ELF-1 (cell line): ENCODE results near the gene CDH4.

ENCODE experiments used
- DNase-seq: peaks from one replicate; pipeline ENCODE4 v3.0.0-alpha.2; 2016; ENCODE audit warnings: low read depth, low spot score

CDH4 gene

DNA sequence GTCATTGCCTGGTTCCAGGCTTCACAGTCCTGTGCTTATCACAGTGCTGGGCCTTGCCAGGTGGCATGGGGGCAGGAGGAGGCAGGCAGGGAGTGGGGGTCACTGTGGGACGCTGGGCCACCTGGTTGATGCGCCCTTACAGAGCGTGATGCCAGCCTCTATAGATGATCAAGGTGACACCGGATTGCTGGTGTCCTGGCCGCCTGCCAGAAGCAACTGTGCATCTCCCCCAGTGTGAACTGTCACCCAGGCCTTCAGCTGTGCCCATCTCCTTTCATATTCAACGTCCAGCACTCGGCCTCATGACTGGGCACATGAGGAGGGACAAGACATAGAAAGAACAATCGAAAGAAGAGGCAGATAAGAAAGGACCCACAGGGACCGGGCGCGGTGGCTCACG lies 494.7 kb downstream of the CDH4 start:
- DNase-seq, result no peak

DNA sequence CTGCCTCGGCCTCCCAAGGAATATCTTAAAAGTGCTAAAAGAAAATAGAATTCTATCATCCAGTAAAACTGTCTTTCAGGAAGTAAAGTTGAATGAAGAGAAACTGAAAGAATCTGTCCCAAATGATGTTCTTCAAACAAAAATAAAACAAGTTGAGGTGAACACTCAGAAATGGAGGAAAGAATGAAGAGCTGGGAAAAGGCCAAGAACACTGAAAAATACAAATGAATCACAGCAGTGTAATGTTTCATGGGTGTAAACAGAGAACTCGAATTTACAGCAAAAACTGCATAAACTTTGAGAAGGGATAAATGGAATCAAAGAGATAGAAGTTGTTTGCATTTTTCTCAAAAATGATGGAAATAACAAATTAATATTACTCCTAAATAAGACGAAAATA lies 496.3 kb downstream of the CDH4 start:
- no peak for DNase-seq

DNA sequence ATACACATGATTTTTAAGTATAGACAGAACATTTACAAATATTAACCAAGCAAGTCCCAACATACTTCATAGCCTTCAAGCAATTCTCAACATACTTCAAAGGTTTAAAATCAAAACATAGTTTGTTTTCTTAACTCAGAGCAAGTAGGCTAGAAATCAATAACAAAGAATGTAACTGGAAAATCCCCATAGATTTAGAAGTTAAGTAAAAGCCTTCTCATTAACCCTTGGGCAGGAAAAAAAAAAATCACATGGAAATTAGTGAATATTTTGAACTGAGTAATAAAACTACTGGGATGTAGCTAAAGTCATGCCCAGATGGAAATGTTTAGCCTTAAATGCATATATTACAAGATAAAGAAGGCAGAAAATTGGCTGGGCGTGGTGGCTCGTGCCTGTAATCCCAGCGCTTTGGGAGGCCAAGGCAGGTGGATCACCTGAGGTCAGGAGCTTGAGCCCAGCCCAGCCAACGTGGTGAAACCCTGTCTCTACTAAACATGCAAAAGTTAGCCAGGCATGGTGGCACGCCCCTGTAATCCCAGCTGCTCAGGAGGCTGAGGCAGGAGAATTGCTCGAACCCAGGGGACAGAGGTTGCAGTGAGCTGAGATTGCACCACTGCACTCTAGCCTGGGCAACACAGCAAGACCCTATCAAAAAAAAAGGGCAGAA lies 497.5 kb downstream of the CDH4 start:
- no peak for DNase-seq

DNA sequence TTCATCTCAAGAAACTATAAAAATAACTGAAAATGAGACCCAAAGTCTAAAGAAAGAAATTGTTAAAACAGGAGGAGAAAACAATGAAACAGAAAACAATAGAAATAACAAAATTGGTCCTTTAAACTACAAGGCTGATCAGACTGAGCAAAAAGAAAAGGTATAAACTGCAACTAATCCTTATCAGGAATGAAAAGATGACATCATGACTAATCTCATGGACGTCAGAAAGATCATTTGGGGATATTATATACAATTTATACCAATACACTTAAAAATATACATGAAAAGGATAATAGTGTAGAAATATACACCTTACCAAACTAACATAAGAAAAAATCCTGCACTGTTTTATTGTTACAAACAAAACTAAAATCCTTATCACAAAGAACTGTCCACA lies 498.0 kb downstream of the CDH4 start:
- no peak for DNase-seq

DNA sequence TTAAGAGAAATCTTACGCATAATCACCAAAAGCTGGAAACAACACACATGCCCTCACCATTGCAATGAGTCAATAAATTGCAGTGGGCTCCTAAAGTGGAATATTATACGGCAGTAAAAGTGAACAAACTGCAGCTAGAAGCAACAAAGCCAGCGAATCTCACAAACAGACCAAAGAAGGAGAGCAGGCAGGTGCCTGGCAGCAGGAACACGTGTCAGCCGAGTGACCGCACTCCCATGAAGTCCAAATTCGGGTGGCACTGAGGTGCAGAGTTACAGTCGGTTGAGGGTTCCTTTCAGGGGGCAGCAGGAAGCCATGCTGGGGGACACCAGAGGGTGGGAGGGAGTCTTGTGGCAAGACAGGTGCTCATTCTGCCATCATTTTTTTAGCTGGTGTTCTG lies 500.5 kb downstream of the CDH4 start:
- DNase-seq, result no peak

DNA sequence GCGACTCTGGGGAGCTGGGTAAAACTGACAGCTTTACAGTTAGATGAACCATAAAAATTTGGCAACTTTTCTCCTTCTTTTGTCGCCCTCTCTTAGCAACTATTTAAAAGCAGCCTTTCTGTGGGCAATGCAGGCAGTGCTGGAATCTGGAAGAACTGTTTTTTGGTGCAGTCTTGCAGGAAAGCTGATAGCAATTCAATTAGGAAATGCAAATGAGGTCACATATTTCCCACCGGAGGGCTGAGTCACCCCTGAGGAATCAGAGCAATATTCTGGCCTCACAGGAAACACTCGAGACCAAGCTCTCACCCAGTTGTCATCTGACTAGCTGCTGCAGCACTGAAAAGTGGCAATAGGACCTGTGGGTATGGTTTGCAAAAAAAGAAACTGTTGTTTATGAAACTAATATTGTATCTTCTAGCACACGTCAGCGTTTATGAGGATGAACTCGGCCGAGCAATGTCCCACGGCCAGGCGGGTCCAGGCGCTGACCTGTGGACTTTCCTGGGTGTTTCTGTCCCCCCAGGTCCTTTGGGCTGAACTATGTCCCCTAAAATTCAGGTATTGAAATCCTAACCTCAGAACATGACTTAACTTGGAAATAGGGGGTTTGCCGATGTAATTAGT lies 501.4 kb downstream of the CDH4 start:
- no peak for DNase-seq

DNA sequence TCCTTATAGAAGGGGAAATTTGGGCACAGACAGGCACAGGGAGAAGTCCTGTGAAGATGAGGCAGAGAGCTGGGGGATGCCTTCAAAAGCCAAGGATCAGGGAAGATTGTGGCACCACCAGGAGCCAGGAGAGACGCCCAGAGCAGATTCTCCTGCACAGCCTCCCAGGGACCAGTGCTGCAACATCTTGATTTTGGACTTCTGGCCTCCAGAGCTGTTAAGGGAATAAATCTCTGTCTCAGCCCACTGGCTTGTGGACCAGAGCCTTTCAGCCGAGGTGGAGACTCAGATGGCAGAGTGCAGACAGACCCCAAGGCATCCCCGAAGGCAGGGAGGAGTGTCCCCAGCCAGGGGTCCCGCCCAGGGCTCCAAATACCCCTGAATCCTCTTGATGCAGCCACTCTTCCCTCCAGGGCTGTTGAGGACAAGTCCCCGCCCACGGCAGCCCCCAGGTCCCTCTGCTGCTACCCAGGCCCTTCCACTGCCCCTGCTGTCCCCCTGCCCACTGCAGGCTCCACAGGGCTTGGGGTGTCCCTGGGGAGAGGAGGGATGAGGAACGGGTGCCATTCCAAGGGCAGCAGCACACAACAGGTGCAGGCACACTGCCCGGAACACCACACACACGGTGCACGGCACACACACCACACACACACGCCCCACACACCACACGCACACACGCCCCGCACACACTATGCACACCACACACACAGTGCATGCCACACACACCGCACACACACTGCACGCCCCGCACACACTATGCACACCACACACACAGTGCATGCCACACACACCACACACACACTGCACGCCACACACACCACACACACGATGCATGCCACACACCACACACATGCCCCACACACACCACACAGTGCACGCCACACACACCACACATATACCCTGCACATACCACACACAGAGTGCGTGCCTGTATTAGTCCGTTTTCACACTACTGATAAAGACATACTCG lies 502.2 kb downstream of the CDH4 start:
- no peak for DNase-seq

DNA sequence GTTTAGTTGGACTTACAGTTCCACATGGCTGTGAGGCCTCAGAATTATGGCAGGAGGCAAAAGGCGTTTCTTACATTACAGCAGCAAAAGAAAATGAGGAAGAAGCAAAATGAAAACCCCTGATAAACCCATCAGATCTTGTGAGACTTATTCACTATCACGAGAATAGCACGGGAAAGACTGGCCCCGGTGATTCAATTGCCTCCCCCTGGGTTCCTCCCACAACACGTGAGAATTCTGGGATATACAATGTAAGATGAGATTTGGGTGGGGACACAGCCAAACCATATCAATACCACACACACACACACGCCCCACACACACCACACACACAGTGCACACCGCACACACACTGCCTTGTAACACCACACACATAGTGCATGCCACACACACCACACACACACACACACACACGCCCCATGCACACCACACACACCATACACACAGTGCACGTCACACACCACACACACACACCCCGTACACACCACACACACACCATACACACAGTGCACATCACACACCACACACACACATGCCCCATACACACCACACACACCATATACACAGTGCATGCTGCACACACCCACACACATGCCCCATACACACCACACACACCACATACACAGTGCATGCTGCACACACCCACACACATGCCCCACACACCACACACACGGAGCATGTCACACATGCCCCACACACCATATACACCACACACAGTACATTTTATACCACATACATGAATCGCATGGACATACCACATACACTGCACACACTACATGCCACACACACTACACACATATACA lies 503.1 kb downstream of the CDH4 start:
- DNase-seq, result no peak

DNA sequence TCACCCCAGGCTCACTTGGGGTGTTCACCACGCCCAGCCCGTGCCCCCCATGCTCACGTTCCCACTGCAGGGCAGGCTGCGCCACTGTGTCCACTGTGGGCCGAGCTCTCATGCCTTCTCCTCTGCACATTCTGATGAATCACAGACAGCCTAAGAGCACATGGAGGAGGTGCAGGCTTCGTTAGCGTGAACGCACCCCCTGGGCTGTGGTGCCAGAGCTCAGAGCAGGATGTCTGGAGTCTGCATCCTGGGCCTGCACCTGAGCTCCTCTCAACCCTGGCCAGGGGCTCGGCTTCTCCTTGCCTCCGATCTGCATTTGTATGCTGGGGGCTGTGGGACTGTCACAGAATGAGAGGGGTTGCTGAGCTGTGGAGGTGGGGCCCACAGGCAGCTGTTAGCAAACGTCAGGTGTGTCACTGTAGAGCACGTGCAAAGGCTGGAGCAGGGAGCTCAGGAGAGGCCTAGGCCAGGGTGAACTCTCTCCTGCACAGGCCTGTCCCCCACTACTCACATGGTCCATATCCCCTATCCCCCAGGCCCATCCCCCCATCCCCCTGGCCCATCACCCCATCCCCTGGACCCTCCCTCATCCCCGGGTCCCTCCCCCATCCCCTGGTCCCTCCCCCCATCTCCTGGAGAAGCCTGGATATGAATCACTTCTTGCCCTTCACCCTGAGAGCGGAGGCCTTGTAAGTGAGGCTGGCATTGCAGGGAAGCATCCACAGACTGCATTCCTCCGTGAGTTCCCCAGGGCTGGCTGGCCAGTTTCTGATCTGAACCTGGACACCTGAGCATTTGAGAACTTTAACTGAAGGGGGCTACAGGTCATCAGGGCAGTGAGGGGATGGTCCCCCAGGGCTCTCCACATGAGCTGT lies 504.1 kb downstream of the CDH4 start:
- no peak for DNase-seq

DNA sequence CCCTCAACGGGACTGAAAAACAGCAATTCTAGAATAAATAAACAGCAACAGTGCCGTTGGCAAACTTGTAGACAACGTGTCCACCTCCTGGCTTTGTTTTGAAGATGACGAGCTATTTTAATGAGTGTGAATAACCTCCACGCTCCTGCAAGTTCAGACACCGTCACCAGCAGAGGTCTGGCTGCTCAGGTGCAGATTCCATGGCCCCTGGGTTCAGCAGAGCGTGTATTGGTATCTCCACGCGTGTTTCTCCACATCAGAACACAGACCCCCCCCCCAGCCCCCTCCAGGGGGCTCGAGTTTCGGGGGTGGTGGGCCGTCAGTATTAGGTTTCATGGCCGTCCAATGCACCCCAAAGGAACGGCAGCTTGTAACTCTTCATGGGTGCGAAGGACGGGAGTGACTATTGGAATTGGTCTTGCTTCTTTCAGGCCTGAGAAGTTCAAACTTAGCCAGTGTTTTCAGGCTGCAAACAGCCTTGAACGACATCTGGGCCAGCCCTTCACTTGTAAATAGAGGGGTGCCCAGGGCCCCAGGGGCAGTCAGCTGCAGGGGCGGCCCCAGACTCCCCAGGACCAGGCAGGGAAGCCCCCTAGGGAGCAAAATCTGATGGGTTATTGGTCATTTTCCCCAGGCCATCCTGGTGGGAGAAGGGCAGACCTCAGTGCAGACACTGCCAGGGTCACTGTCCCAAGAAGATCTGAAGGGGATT lies 505.1 kb downstream of the CDH4 start:
- DNase-seq, result no peak

DNA sequence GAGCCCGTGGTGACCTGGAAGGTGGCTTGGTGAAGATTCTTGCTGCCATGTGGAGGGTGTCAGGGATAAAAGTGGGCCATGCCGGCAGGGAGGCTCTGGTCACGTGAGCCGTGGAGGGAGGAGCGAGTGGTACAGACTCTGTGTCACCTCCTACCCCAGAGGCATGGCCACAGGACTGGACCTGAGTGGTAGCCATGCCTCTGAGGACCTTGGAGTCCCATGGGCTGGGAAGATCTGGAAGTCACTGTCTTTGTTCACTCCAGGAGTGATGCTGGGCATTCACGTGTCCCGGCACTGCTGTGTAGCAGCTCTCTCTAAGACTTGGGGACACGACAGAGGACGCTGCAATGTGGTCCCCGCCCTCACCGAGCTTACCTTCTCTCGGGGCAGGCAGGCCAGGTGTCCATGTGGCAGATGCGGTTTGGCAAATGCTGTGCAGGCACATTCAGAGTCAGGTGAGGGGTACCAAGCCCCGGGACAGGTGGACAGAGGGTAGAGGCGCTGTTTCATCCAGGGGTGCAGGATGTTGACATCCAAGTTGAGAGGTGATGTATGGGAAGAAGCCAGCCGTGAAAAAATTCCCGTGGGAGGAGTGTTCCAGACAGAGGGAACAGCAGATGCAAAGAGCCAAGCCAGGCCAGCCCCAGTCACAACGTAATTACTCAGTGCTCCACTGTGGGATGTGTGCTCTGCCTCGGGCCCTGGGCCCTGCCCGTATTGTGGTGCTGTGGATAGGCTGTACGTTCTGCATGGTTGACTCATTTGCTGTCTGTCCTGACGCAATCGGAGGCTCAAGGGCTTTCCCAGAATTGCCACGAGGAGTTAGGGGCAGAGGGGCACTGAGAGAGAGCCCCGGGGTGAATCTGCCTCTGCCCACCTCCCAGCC lies 505.9 kb downstream of the CDH4 start:
- DNase-seq, result no peak

DNA sequence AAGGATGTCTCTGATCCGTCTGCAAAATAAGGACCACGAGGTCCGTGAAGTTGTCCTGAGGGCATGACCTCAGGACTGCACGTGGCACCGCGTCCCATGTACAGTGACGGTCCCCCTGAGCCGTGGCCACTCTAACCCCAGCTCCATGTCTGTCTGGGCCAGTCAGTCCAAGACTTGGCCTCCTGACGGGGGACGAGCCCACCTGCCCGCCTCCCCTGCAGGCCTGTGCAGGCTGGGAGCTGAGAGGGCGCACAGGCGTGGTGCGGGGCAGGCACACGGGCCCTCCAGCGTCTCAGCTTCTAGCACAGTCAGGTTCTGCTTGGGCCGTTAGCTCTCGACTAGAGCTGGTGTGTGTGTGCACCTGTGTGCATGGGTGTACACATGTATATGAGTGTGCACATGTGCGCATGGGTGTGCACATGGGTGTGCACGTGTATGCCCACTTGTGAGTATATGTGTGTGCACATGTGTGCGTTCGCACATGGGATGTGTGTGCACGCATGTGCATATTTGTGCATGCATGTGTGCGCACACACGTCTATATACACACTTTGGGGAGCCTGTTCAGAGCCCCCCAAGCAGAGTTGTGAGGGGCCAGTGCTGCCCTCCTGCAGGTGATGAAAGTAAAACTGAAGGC lies 506.6 kb downstream of the CDH4 start:
- no peak for DNase-seq

DNA sequence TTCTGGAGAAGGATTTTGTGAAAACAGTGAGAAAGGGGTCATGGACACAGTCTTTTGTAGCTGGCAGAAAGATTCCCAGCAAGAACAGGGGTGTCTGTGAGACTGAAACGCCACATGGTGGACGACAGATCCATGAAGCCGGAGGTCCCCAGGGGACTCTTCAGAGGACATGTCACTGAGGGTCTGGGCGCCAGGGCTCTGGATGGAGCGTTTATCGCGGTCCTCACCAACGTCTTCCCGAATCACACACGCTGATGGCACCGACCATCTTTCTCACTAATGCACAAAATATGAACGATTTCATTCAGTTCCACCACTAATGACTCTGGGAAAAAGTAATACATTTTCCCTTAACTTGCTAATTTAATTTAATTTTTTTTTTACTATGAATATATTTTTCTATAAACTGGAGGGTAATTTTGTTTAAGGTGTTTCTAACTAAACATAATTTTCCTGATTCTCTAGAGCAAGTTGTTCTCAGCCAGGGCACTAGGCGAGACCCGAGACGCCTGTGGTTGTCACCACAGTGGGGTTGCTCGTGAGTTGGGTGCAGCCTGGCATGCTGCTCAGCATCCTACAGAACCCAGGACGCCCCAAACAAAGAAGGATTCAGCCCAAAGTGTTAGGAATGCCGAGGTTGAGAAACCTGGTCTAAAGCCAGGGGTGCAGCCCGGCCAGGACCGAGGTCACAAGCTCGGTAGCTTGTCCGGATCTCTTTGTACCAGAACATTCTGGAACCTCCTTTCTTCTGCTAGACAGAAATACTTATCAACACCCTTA lies 507.4 kb downstream of the CDH4 start:
- DNase-seq, result no peak

DNA sequence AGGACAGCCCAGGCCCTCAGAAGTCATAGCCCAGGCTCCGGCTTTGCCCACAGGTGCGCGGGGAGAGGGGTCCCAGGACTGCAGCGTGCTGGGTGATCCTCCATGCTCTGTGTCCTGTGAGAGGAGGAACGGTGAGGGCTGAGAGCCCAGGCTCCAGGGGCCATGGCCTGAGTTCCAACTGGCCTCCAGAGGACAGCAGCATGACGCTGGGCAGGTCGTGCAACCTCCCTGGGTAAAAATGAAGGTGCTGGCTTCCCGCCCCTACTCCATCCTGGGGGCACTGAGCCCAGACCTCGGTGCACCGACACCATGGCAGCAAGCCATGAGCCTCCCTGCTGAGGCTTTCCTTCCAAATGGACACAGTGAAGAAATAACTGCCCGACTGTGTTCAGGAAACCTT lies 508.3 kb downstream of the CDH4 start:
- DNase-seq, result no peak

DNA sequence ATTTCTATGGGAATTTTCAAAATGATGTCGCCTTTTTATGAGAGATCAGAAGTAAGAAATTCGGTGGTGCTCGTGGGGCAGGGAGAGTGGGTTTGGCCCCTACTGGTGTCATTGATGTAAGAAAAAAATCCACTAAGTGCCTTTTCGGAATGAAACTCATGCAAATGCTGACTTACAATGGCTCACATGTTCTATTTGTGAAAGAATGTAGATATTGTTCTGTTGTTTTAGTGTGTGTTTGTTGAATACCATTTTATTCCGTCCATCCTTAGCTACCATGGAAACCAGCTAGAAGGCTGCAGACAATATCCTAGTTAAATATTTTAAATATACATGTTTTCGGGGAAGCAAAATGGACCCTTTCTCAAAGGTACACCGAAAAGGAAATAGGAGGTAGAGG lies 508.7 kb downstream of the CDH4 start:
- DNase-seq, result no peak

DNA sequence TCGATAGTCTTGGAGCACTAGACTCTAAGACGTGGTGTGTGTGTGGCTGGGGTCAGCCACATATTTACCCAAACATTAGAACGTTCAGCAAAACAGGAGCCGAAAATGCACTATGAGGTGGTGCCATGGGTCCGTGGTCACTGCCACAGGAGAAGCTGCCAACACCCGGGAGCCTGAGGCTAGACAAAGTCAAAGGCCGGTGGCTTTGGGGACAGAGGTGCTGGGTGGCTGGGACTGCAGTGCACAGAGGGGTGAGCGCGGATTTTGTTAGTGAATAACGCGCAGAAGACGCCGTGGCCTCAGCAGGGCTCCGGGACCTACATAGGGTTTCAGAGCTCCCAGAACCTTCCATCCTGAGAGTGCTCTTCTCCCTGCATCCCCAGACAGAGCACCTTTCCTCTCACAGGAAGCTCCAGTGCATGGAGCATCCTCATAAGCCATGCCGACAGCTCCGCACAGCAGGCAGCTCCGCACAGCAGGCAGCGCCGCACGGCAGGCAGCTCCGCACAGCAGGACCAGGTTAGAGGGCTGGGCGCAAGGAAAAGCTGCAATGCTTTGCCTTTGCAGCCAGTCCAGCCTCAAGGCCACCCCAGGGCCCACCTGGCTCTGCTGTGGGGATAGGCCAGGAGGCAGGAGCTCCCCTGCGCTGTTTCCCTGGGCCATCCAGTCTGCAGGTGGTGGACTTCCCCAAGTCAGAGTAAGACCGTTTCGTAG lies 509.5 kb downstream of the CDH4 start:
- no peak for DNase-seq

DNA sequence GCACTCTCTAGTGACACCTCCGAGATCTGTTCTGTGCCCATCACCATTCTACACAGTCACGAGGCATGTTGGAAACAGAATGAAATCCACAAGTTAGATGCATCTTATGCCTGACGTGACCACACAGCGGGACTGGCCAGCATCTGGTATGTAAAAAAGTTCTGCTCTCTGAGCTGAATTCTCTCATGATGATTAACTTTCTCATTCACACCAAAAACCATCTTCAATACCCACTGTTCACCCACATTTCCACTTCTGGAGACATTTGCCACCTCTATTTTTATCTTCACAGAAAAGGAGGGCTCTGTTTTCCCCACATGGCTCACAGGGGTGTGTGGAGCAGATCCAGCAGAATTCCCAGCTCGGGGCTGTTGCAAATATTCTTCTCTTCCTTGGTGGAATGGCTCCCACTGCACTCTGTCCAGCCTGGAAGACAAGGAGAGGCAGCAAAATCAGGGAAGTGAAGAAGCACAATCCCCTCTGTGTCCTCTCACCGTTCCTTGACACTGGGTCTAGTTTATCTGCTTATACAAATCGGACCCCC lies 510.2 kb downstream of the CDH4 start:
- DNase-seq, result no peak
